HG02798 (cell line): ENCODE results near the gene DBET.
A peak's percentile ranks its signal among the peaks of the same experiment; 100 is the strongest.
"Not testable (repeated sequence)": the region's sequence is repeated elsewhere in the genome, so short reads cannot be mapped to it uniquely, and the experiment has no call there.

Experiments
- ATAC-seq: cut with Tn5 transposase; IDR thresholded peaks from one replicate; pipeline ENCODE4 v1.9.1; 2021; ENCODE audit warnings: mild to moderate bottlenecking; ENCODE audit not compliant: unreplicated experiment, poor library complexity

DBET gene

DNA sequence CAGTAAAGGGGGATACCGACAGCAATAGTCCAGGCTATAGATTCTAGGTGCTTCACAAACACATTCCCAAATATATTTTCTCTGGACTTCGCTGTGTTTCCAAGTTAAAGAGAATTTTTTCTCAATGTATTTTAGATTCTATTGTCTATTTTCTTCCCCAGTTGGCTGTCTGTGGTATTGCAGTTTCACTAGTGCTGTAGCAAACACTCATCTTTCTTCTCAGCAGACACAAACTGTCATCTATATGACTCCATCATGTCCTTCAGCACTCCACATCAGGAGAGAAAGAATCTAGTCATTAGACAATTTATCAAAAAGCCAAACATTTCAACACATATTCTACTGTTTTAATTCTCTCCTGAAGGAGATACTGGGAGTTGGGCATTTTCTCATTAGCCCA lies at the start of gene DBET:
TSS of gene DBET (plus strand) at position 161 of the 400 bp plus-strand sequence.
- not testable (repeated sequence) for ATAC-seq

DNA sequence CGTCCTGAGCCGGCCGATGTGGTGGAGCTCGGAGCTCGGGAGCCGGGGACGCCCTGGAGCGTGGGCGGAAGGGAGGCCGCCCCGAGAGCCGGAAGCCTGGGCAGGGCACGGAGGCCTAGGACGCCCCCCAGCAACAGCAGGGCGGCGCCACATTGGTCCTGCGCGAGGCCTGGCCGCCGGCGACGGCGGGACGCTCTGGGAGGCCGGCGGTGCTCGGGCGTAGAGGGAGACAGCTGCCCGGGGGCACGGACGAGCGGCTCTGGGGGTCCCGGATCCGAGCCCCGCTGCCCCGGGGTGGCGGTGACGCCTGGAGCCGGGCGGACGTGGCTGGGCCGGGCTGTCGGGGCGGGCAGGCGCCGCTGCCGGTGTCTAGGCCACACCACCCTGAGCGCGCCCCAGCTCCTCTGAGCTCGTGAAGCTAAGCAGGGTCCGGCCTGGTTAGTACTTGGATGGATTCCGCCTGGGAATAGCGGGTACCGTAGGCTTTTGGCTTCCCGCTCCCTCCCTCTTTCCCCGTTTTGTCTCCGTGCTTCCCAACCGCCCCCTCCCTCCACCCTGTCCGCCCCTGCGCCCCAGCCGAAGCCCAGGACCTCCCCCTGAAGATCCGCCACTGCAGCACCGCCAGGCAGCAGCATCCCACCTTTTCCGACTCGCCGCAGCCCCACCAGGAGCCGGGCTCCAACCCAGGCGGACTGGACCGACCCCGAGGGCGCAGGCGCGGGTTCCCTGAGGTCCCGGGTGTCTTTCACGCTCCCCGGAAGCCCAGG lies 49.3 kb upstream of the DBET start:
- peak; percentile 76 for ATAC-seq

DNA sequence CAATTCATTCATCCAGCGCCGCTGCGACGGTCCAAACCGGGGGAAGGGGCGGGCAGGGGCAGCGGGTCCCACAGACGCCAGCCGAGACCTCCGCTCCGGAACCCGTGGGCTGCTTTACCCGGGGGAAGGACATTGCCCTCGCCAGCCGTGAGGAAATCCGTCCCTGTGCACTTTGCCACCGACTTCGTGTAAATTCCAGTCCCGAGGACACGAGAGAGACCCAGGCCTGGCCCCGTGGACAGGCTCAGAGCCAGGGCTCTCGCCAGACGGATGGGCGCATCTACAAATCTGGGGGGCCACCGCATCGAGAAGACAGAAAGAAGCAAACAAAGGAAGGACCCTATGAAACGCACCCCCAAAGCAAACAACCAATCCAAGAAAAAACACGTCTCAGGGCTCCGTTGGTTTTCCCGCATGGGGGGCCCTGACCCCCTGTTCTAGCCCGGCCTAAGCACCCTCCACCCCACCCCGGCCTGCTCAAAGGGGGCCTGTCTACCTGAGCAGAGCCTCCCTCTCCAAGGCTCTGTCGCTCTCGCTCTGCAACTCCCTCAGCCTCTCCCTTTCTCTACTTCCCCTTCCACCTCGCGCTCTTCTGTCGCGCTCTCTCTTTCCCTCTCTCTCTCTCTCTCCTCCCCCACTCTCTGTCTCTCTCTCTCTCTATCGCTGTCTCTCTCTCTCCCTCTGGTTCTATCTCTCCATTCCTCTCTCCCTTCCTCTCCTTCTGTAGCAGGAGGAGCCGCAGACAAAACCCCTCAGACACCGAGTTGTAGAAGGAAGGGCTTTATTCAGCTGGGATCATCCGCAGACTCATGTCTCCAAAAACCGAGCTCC lies 48.5 kb upstream of the DBET start:
- ATAC-seq: no peak

DNA sequence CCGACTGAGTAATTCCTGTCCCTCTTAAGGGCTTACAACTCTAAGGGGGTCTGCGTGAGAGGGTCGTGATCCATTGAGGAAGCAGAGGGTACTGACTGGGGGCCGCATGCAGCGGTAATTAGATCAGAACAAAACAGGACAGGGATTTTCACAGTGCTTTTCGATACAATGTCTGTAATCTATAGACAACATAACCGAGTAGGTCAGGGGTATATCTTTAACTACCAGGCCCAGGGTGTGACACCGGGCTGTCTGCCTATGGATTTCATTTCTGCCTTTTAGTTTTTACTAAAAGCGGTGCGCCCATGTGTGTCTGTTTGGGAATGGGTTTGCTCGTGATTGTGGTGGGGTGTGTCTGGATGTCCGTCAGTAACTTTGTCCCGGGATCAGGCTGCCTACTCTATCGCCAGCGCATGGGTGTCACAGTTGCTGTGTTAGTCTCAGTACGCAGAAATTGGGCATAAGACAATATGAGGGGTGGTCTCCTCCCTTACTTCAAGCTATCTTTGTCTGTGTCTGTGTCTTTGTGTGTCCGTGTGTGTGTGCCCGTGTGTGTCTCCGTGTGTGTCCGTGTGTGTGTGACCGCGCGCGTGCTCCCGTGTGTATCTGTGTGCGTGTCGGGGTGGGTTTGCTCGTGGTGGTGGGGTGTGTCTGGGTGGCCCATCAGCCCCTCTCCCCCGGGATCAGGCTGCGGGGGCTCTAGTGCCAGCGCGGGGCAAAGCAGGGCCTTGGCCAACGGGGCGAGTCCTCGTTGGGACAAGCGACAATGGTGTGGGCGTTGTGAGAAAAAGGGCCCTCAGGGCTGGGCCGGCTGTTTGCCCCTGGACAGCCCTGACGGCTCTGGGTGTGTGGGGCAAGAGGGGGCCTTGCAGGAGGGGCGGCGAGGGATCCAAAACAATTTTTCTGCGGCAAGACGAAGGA lies 47.7 kb upstream of the DBET start:
- ATAC-seq: no peak

GRCh38 chr4:190017357-190018200 lies 46.7 kb upstream of the DBET start:
- ATAC-seq: no peak

GRCh38 chr4:190018201-190018920 lies 45.9 kb upstream of the DBET start:
- ATAC-seq: no peak

- ATAC-seq: no peak
These were observed 45.1 kb upstream of the DBET start for GRCh38 chr4:190019023-190019858.

DNA sequence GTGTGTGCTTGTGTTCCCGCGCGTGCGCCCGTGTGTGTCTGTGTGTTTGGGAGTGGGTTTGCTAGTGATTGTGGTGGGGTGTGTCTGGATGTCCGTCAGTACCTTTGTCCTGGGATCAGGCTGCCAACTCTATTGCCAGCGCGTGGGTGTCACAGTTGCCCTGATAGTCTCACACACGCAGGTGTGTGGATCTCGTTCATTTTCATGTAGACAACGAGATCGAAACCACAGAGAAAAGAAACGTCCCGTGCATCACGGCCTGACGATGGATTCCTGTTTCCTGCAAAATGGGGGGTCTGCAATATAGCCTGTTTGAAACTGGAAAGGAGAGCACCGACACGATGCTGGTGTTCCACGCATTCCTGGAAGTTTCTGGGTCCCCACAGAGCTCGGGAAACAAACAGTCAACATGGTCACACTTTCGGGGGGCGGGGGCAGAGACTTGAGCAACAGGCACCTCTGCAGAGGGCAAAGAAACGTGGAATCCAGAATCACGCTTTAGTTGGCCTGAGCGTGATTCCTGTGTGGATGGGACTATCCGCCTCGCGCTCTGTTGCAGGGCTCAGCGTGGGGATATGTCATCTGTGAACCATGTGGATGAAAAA lies 44.3 kb upstream of the DBET start:
- not testable (repeated sequence) for ATAC-seq

- ATAC-seq: no peak
These were observed 43.2 kb upstream of the DBET start for GRCh38 chr4:190020790-190021717.

GRCh38 chr4:190021973-190022372 lies 42.3 kb upstream of the DBET start:
- ATAC-seq: not testable (repeated sequence)

DNA sequence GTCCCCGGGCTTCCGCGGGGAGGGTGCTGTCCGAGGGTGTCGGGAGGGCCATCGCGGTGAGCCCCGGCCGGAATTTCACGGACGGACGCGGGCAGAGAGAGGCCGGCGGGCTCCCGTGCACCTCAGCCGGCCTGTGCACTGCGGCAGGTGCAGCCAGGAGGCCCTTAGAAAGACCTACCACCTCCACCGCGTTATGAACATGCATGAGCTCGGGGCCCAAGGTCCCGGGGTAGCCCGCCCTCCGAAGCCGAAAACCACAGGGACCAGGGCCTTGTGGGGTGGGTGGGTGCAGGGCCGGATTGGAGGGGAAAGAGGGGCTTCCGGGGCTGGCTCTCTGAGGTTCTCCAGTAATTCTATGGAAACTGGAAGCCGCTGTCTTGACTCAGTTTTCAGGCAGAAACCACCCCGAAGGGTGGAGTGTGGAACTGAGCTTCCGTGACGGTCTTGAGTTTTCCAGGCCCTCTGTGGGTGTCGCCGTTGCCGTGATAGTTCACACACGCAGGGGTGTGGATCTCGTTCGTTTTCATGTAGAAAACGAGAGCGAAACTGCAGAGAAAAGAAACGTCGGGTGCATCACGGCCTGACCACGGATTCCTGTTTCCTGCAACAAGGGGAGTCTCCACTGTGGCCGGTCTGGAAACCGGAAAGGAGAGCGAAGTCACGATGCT lies 41.6 kb upstream of the DBET start:
- ATAC-seq: peak; percentile 48

DNA sequence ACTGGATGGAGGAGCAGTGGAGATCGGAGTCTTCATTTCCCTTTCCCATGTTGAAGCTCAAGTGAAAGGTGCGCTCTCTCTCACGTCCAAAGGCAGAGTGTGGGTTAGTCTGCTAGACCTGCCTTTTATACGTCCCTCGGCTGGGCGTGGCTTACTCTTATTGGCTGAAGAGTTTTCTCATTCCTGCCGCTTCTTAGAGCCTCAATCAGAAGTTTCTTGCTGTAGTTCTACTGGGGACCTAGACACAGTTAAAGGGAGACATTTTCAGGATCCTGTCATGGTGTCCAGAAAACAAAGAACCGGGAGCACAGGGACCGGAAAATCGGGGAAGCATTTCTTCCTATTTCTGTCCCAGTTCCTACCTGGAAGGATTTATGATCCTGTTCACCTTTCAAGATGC lies 37.1 kb upstream of the DBET start, which contains the start of gene FRG2:
TSS of gene FRG2 (minus strand) at position 101 of the 400 bp plus-strand sequence. CDS start at position 49, 52 bp downstream.
- ATAC-seq: not testable (repeated sequence)

DNA sequence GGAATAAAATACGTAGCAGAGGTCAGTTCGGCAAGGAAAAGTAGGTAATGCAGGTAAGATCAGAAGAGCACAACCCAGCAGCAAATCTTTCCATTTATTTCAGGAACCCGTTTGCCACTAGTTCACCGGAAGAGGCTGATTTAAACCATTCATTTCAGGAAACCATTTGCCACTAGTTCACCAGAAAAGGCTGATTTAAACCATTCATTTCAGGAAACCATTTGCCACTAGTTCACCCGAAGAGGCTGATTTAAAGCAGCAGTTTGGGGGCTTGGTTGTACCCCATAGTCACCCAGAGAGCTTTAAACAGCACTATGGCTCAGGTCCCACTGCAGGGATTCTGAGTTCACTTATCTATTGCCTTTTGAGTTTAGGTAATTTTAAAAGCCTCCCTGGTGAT lies 33.0 kb upstream of the DBET start:
- not testable (repeated sequence) for ATAC-seq

DNA sequence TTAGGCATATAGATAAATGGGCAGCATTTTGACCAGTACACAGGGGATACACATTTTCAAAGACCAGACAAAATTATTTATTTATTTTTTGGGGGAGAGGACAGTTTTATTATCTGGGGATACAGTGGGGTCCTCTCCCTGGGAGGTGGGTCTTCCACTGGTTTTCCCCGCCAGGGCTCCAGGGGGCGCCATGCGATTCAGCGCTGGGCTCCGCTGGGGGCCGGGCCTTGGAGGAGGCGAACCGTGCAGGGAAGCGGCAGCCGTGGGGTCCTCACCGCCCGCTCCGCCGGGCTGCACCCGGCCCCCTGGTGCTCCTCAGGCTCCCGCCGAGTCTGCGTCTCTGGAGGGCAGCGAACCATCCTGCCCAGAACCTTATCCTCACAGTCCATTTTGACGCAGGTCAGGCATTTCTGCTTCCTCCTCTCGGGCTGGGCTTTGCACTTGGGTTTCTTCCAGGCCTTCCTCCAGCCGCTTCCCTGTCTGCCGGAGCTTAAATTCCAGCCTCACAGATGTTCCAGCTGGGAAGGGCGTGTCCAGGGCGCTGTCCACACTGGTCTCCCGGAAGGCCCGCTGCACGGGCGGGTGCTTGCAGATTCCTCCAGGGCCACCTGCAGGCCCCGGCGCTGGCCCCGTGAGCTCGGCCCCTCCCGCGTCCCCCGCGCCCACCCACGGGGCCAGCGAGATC lies 26.5 kb upstream of the DBET start:
- peak; percentile 70 for ATAC-seq

- ATAC-seq: not testable (repeated sequence)
These were observed 23.4 kb upstream of the DBET start for GRCh38 chr4:190040873-190041272.
